Endodermal cell (in vitro differentiated cells): ENCODE data around the gene IFI16. TPM values are rescaled to one million over a fixed set of nuclear protein-coding genes. Genes with fewer than 3 reads are reported as not detected.
"Not testable (repeated sequence)": the region's sequence is repeated elsewhere in the genome, so short reads cannot be mapped to it uniquely, and the experiment has no call there.

Experiments
- DNase-seq: peaks from one replicate; pipeline ENCODE4 v3.0.0-alpha.2; 2017
- H3K27ac ChIP-seq: 2 replicates; pipeline ENCODE4 v1.5.1; 2013; ENCODE audit warnings: mild to moderate bottlenecking, low read depth, low read length, moderate library complexity
- H3K27me3 ChIP-seq: 2 replicates; pipeline ENCODE4 v1.6.1; 2013; ENCODE audit warnings: mild to moderate bottlenecking, low read length, moderate library complexity; ENCODE audit not compliant: insufficient read depth, control insufficient read depth, poor library complexity, severe bottlenecking
- H3K36me3 ChIP-seq: 2 replicates; pipeline ENCODE4 v1.7.0; 2013; ENCODE audit warnings: mild to moderate bottlenecking, low read length, moderate library complexity; ENCODE audit not compliant: control insufficient read depth, insufficient read depth
- H3K4me1 ChIP-seq: one replicate; pipeline ENCODE4 v1.7.0; 2013; ENCODE audit warnings: low read length; ENCODE audit not compliant: control insufficient read depth, insufficient read depth
- H3K4me3 ChIP-seq: 2 replicates; pipeline ENCODE4 v1.5.1; 2013; ENCODE audit warnings: mild to moderate bottlenecking, low read length, moderate library complexity
- H3K9ac ChIP-seq: 2 replicates; pipeline ENCODE4 v1.6.1; 2013; ENCODE audit warnings: mild to moderate bottlenecking, low read length, moderate library complexity; ENCODE audit not compliant: poor library complexity, severe bottlenecking; ENCODE audit errors: extremely low read depth
- H3K9me3 ChIP-seq: 2 replicates; pipeline ENCODE4 v1.6.1; 2013; ENCODE audit warnings: mild to moderate bottlenecking, low read length, moderate library complexity; ENCODE audit not compliant: control insufficient read depth
- H3K27ac Mint-ChIP-seq: 2 replicates; pipeline ENCODE4 v1.8.0; 2020; ENCODE audit warnings: mixed read lengths
- H3K27me3 Mint-ChIP-seq: 2 replicates; pipeline ENCODE4 v1.8.0; 2021; ENCODE audit warnings: mild to moderate bottlenecking, mixed read lengths; ENCODE audit not compliant: insufficient read depth
- H3K36me3 Mint-ChIP-seq: 2 replicates; pipeline ENCODE4 v1.8.0; 2020; ENCODE audit warnings: low read depth, mixed read lengths
- H3K4me1 Mint-ChIP-seq: 2 replicates; pipeline ENCODE4 v1.8.0; 2020; ENCODE audit warnings: mixed read lengths
- H3K4me3 Mint-ChIP-seq: 2 replicates; pipeline ENCODE4 v1.8.0; 2020; ENCODE audit warnings: mild to moderate bottlenecking, moderate library complexity, mixed read lengths
- H3K9me3 Mint-ChIP-seq: 2 replicates; pipeline ENCODE4 v1.8.0; 2020; ENCODE audit warnings: mild to moderate bottlenecking, mixed read lengths
- CTCF ChIP-seq: fragments of 200-600 bp; sonication (generic); conservative IDR thresholded peaks from 2 replicates; pipeline ENCODE4 v1.5.0; 2021; ENCODE audit warnings: antibody characterized with exemption, mild to moderate bottlenecking
- WGBS, 2 experiments: methylation state at CpG; one replicate each; pipeline versions ENCODE4 v1.1.5 to v1.1.7; 2013; ENCODE audit warnings: missing lambda C conversion rate in 2 of 2, mixed read lengths in 1 of 2; ENCODE audit not compliant: insufficient coverage in 1 of 2, insufficient read length in 1 of 2; 5-methylcytosine and 5-hydroxymethylcytosine counted together
- total RNA-seq, 2 donors: library from RNA; stranded (reverse); fragmentation: NEBNext Ultra II Directional in 1 of 2; extraction: Animal tissue kit (Norgen Biotek cat#: 25700) in 1 of 2; gene quantifications; 2 replicates in 1 of 2; 3 replicates in 1 of 2; pipeline ENCODE4 v1.2.1, GENCODE V29; 2021

Gene IFI16
- total RNA-seq, 2 donors from 2014 or later = 10.4 to 11.9 TPM

- Histone ChIP-seq H3K27me3 (no peaks in the 10 kb centered on the region), H3K9me3 (no peaks in the 10 kb centered on the region), H3K36me3 (no peaks in the 10 kb centered on the region), H3K9ac (no peak overlapping the region), H3K4me1 (peaks cover 3% of the 10 kb centered on the region), H3K27ac (no peak overlapping the region), H3K4me3 (no peak overlapping the region)
- Mint-ChIP-seq H3K4me1 (peaks cover 12% of the 10 kb centered on the region), H3K27me3 (no peaks in the 10 kb centered on the region), H3K27ac (no peak overlapping the region), H3K9me3 (no peaks in the 10 kb centered on the region), H3K36me3 (peaks cover 8% of the 10 kb centered on the region), H3K4me3 (no peak overlapping the region)
- 86% methylated on average over 9 to 10 of the region's 10 CpGs for WGBS, 2 experiments
- no peak for TF ChIP-seq CTCF
- peak; percentile 62 for DNase-seq
These were observed 14.0 kb downstream of the IFI16 start for GRCh38 chr1:159023723-159024122.

- Histone ChIP-seq H3K27me3 (no peaks in the 10 kb centered on the region), H3K9me3 (peaks cover 1% of the 10 kb centered on the region), H3K9ac (no peak overlapping the region), H3K4me1 (peaks cover 3% of the 10 kb centered on the region), H3K27ac (no peak overlapping the region), H3K36me3 (no peaks in the 10 kb centered on the region), H3K4me3 (no peak overlapping the region)
- DNase-seq = no peak
- Mint-ChIP-seq H3K27me3 (no peaks in the 10 kb centered on the region), H3K27ac (no peak overlapping the region), H3K4me3 (no peak overlapping the region), H3K36me3 (peaks cover 10% of the 10 kb centered on the region), H3K9me3 (no peaks in the 10 kb centered on the region), H3K4me1 (peaks cover 21% of the 10 kb centered on the region)
- WGBS, 2 experiments = 90 to 92% methylated on average over 4 to 6 of the region's 7 CpGs
- no peak for TF ChIP-seq CTCF
These were observed 15.3 kb downstream of the IFI16 start for GRCh38 chr1:159025043-159025442.

- not testable (repeated sequence) for H3K27ac Mint-ChIP-seq, H3K9me3 ChIP-seq, H3K27me3 ChIP-seq, H3K27ac ChIP-seq, DNase-seq, H3K27me3 Mint-ChIP-seq, H3K4me1 ChIP-seq, H3K4me3 ChIP-seq, H3K4me3 Mint-ChIP-seq, H3K36me3 Mint-ChIP-seq, H3K36me3 ChIP-seq, H3K9me3 Mint-ChIP-seq, H3K9ac ChIP-seq
- 91% methylated on average over 2 of the region's 2 CpGs; no CpG with 5 or more reads in 1 of the 2 experiments for WGBS, 2 experiments
- H3K4me1 Mint-ChIP-seq = peaks cover 37% of the 10 kb centered on the region
These were observed 17.1 kb downstream of the IFI16 start for GRCh38 chr1:159026841-159027240.

GRCh38 chr1:159030311-159030710 lies 20.6 kb downstream of the IFI16 start:
- 93% methylated on average over 1 of the region's 1 CpG; no CpG with 5 or more reads in 1 of the 2 experiments for WGBS, 2 experiments
- H3K36me3 Mint-ChIP-seq = peaks cover 13% of the 10 kb centered on the region

More at GRCh38 chr1:159030311-159030710, 20.6 kb downstream of the IFI16 start:
- H3K4me1 Mint-ChIP-seq = peaks cover 31% of the 10 kb centered on the region
- H3K36me3 ChIP-seq = no peaks in the 10 kb centered on the region
- H3K4me3 ChIP-seq = no peak overlapping the region
- H3K27me3 Mint-ChIP-seq = no peaks in the 10 kb centered on the region
- H3K27me3 ChIP-seq = no peaks in the 10 kb centered on the region
- H3K4me1 ChIP-seq = peaks cover 5% of the 10 kb centered on the region
- peak overlapping the region; percentile 38 for H3K4me3 Mint-ChIP-seq
- H3K9ac ChIP-seq = no peak overlapping the region
- DNase-seq = no peak
- H3K9me3 ChIP-seq = peaks cover 5% of the 10 kb centered on the region
- H3K9me3 Mint-ChIP-seq = peaks cover 5% of the 10 kb centered on the region
- peak overlapping the region; percentile 98 for H3K27ac Mint-ChIP-seq
- no peak overlapping the region for H3K27ac ChIP-seq
- no peak for TF ChIP-seq CTCF
